B cell (primary cell): ENCODE measurements around the gene FOXA3.

Experiments
- CTCF ChIP-seq: fragments of 200-600 bp; IDR thresholded peaks from one replicate; pipeline ENCODE4 v1.8.0; 2022; ENCODE audit warnings: antibody characterized with exemption, mild to moderate bottlenecking
- EZH2 ChIP-seq: IDR thresholded peaks from 2 replicates; pipeline ENCODE4 v1.6.1; 2012; ENCODE audit warnings: borderline replicate concordance, low read depth, mild to moderate bottlenecking, moderate library complexity, low read length; ENCODE audit not compliant: insufficient read depth, poor library complexity, severe bottlenecking

- TF ChIP-seq CTCF (no peak), EZH2 (no peak)
Observed at GRCh38 chr19:45901432-45901911, 37.3 kb downstream of the FOXA3 start.
